GM12892 (cell line): ENCODE data around the gene PARVG.

Experiments used
- POLR2A ChIP-seq: IDR thresholded peaks from 2 replicates; pipeline ENCODE4 v1.6.1; 2011; ENCODE audit warnings: low read depth, low read length, control low read depth
- POLR2AphosphoS5 ChIP-seq: IDR thresholded peaks from 2 replicates; pipeline ENCODE4 v1.6.1; 2011; ENCODE audit warnings: low read depth, low read length, control low read depth
- TAF1 ChIP-seq: IDR thresholded peaks from 2 replicates; pipeline ENCODE4 v1.6.1; 2011; ENCODE audit warnings: low read depth, mild to moderate bottlenecking, control low read depth, low read length, borderline replicate concordance

DNA sequence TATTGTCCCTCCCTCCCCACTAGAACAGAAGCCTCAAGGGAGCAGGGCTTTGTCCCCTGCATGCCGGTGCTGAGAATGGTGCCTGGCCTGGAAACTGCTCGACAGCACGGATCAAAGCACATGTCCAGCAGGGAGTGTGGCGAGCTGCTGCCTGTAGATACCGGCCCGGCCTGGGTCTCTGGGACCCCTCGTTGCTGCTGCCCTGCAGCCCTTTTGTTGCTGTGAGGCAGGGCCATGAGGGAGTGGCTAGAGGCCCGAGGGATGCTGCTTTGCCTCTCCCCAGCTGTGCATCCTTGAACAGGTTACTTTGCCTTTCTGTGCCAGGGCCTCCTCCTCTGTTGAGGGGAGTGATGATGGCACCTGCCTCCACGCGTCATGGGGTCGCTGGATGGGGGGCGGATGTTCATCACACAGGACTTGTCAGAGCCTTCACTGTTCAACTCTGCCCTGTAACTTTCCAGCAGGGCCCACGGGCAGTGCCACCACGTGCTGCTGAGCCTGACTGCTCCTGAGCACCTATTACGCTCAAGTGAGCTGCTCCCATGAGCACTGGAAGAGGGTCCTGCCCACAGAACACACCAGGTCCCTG, 15.3 kb upstream of the PARVG start:
- TF ChIP-seq TAF1 (no peak), POLR2A (no peak), POLR2AphosphoS5 (no peak)
